ENCODE measurements around the gene LTB.
A peak's percentile ranks its signal among the peaks of the same experiment; 100 is the strongest.

The LTB gene

DNA sequence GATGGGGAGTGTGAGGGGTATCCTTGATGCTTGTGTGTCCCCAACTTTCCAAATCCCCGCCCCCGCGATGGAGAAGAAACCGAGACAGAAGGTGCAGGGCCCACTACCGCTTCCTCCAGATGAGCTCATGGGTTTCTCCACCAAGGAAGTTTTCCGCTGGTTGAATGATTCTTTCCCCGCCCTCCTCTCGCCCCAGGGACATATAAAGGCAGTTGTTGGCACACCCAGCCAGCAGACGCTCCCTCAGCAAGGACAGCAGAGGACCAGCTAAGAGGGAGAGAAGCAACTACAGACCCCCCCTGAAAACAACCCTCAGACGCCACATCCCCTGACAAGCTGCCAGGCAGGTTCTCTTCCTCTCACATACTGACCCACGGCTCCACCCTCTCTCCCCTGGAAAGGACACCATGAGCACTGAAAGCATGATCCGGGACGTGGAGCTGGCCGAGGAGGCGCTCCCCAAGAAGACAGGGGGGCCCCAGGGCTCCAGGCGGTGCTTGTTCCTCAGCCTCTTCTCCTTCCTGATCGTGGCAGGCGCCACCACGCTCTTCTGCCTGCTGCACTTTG lies 6.8 kb downstream of the LTB start, which contains the start of gene TNF:
TSS of gene TNF (plus strand) at position 231 of the 567 bp plus-strand sequence. CDS start at position 408, 177 bp downstream.
- peak; percentile 45 for DNase-seq

- DNase-seq = no peak
Observed at GRCh38 chr6:31574106-31575061, 7.8 kb downstream of the LTB start.

GRCh38 chr6:31573239-31574105 lies 8.8 kb downstream of the LTB start:
- DNase-seq = no peak

DNA sequence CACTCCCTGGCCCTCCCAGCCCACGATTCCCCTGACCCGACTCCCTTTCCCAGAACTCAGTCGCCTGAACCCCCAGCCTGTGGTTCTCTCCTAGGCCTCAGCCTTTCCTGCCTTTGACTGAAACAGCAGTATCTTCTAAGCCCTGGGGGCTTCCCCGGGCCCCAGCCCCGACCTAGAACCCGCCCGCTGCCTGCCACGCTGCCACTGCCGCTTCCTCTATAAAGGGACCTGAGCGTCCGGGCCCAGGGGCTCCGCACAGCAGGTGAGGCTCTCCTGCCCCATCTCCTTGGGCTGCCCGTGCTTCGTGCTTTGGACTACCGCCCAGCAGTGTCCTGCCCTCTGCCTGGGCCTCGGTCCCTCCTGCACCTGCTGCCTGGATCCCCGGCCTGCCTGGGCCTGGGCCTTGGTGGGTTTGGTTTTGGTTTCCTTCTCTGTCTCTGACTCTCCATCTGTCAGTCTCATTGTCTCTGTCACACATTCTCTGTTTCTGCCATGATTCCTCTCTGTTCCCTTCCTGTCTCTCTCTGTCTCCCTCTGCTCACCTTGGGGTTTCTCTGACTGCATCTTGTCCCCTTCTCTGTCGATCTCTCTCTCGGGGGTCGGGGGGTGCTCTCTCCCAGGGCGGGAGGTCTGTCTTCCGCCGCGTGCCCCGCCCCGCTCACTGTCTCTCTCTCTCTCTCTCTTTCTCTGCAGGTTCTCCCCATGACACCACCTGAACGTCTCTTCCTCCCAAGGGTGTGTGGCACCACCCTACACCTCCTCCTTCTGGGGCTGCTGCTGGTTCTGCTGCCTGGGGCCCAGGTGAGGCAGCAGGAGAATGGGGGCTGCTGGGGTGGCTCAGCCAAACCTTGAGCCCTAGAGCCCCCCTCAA lies 9.9 kb downstream of the LTB start, which contains the start of gene LTA:
TSS of gene LTA (plus strand) at position 249 of the 871 bp plus-strand sequence. CDS start at position 703, 454 bp downstream.
- DNase-seq = no peak

DNA sequence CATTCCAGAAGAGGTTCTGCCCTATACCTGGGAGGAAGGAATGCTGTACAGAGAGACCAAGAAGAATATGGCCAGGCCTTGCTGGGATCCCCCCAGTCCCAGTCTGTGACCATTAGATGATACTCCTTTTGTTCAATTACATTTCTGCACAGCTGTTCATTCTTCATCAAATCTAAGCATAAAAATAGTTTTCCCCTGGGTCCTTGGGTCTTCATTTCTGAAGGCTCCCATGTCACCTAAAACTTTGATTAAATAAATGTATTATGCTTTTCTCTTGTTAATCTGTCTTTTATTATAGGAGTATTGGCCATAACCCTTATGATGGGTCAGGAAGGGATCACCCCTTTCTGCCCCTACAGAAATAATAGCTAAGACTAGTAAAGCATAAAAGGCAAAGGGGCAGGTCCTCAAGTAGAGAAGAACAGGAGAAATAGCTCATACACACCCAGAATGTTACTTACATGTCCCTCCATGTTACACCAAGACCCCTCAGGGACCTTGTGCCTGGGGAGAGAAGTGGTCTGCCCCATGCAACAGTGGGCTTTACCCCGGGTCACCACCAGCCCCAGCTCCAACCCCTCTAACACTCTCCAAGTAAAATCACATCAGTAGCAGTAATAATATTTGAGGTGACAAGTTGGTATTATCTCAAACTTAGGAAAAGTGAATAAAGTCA lies 12.2 kb downstream of the LTB start:
- no peak for DNase-seq

- DNase-seq = no peak
Observed at GRCh38 chr6:31568537-31568961, 13.7 kb downstream of the LTB start.

GRCh38 chr6:31567531-31568370 lies 14.5 kb downstream of the LTB start:
- no peak for DNase-seq

- DNase-seq = no peak
Observed at GRCh38 chr6:31560697-31561058, 21.5 kb downstream of the LTB start.

GRCh38 chr6:31559958-31560696 lies 22.1 kb downstream of the LTB start:
- peak; percentile 90 for DNase-seq

GRCh38 chr6:31559606-31559957 lies 22.6 kb downstream of the LTB start:
- DNase-seq = no peak

- peak; percentile 95 for DNase-seq
Observed at GRCh38 chr6:31558631-31559500, 23.4 kb downstream of the LTB start.

DNA sequence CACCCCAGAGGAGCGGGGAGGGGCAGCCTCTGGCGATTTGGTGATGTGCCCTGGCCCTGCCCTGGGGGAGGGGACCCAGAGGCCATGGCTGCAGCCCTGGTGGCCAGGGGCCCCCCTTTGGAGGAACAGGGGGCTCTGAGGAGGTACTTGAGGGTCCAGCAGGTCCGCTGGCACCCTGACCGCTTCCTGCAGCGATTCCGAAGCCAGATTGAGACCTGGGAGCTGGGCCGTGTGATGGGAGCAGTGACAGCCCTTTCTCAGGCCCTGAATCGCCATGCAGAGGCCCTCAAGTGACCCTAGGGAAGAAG lies 24.0 kb downstream of the LTB start:
- DNase-seq = no peak

GRCh38 chr6:31557443-31558317 lies 24.5 kb downstream of the LTB start:
- DNase-seq = no peak

- no peak for DNase-seq
Observed at GRCh38 chr6:31556307-31556706, 25.9 kb downstream of the LTB start.

GRCh38 chr6:31551371-31551770 lies 30.9 kb downstream of the LTB start:
- DNase-seq = peak; percentile 67

DNA sequence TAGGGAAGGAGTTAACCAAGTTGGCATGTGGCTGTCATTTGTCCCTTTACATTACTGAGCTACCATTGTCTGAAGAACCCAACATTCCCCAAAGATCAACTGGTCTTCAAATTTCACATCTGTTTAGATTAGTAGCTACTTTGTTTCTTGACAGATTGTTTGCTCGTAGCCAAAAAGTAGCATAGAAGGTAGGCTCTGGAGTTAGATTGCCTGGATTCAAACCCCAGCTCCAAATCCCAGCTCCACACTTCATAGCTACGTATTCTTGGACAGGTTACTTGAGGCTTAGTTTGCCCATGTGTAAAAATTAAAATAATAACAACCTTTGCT lies 33.7 kb downstream of the LTB start:
- DNase-seq = no peak

GRCh38 chr6:31547727-31548543 lies 34.3 kb downstream of the LTB start:
- DNase-seq = no peak
